GM21786 (cell line): ENCODE data around the gene DACT2.

Experiments
- ATAC-seq: cut with Tn5 transposase; IDR thresholded peaks from one replicate; pipeline ENCODE4 v1.9.1; 2021; ENCODE audit not compliant: unreplicated experiment

Gene DACT2

GRCh38 chr6:168353041-168353440 lies 33.5 kb upstream of the DACT2 start:
- ATAC-seq: no peak

DNA sequence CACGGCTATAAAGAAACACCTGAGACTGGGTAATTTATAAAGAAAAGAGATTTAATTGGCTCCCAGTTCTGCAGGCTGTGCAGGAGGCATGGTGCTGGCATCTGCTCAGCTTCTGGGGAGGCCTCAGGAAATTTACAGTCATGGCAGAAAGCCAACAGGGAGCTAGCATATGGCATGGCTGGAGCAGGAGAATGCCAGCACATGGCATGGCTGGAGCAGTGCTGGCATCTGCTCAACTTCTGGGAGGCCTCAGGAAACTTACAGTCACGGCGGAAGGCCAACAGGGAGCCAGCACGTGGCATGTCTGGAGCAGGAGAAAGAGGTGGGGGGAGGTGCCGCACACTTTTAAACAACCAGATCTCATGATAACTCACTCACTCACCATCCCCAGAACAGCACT lies 32.5 kb upstream of the DACT2 start:
- no peak for ATAC-seq

DNA sequence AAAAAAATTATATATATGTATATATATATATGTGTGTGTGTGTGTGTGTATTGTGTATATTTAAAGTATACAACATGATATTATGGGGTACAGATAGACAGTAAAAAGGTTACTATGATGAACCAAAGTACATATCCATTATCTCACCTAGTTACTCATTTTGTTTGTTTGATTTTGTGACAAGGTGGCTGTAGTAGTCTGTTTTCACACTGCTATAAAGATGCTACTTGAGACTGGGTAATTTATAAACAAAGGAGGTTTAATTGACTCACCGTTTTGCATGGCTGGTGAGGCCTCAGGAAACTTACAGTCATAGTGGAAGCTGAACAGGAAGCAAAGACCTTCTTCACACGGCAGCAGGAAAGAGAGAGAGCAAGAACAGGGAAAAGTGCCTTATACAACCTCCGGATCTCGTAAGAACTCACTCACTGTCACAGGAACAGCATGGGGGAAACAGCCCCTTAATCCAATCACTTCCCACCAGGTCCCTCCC lies 30.2 kb upstream of the DACT2 start:
- ATAC-seq: no peak

DNA sequence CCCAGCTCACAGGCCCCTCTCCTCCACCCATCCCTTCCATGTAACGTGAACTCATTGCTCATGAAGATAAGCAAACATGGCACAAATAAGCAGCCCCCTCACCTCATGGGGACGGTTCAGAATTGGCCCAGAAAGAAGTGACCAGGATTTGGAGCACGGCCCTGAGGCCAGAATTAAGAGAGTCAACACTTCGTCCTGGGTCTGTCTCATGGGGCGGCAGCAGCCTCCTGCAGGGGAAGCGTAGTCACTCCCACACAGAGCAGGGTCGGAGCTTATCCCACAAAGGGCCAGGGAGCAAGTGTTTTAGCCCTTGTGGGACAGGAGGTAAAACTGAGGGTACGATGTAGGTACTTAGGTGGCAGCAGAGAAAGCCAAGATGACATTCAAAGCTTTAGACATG lies 28.6 kb upstream of the DACT2 start:
- ATAC-seq: no peak

- ATAC-seq: no peak
These were observed 28.0 kb upstream of the DACT2 start for GRCh38 chr6:168347615-168348014.

- ATAC-seq: no peak
These were observed 27.5 kb upstream of the DACT2 start for GRCh38 chr6:168347053-168347452.

DNA sequence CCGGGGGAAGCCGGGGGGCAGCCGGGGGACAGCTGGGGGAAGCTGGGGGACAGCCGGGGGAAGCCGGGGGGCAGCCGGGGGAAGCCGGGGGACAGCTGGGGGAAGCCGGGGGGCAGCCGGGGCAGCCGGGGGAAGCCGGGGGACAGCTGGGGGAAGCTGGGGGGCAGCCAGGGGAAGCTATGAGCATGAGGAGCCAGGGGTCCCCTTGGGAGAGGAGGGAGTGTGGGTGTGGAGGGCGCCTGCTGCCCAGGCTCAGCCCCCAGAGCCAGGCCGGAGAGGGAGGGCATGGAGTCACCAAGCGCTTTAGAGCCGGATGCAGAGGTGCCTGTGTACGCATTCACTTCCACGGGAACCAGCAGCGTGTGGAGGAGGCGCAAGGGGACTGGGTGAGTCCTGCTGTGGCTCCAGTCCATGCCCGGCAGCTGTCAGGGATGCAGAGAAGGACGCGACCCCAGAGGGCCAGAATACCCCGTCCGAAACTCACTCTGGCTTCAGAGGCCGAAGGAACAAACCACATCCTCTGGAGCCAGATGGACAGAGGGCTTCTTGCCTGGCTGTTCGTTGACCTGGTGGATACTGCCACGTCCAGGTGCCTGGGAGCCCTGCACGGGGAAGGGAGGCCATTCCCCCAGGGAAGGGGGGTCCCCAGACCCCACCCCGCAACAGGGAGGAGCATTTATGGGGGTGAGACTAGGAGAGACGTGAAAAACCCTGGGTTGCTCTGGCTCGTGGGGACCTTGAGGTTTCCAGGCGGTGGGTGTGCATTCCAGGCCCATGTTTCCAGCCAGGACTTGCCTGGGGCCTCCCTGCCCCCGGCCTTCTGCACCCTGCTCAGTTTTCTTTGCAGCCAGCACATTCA lies 26.5 kb upstream of the DACT2 start:
- ATAC-seq: no peak

GRCh38 chr6:168345266-168345665 lies 25.7 kb upstream of the DACT2 start:
- no peak for ATAC-seq

GRCh38 chr6:168344338-168344737 lies 24.8 kb upstream of the DACT2 start:
- no peak for ATAC-seq

GRCh38 chr6:168343239-168344150 lies 23.9 kb upstream of the DACT2 start:
- no peak for ATAC-seq

DNA sequence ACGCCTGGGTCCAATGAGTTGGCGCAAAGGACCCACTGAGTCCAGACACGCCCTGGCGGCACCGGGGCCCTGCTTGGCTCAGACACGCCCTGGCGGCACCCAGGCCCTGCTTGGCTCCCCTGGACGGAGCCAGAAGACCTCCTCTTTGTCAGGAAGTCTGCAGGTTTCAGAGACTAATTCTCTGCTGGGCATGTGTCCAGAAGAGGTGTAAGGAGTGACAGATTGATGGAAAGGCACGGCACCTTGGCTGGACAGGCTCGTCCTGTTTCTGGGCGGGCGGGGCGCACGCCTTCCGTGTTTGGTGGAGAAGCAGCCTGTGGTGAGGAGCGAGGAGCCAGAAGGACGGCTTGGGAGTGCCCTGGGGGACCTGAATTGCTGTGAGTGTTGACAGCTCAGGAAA lies 23.1 kb upstream of the DACT2 start:
- no peak for ATAC-seq

DNA sequence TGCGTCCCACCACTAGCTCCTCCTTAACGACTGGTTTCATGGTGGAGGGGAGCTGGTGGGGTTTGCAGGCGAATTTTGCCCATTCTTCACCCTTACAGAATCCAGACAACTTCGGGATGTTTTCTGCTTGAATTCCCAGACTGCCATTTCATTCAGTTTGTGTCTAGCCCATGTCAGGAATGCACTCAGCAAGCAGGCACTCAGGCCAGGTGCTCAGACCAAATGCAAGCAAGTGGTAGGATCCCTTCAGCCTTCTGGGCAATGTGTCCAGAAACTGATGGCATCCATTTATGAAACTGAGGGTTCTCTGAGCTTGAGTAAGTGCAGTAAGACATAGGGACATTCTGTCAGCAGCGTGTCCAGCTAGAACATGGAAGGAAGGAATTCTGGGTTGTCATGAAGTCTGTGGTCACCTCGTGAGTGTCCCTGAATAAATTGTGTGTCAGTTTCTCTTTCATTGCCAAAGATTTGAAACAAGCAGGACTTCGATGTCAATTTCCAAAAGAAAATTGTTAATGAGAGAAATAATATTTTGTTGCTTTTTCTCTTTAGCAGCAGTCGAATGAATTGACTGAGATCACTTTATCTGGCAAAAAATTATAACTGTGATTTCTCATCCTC lies 21.8 kb upstream of the DACT2 start:
- no peak for ATAC-seq

DNA sequence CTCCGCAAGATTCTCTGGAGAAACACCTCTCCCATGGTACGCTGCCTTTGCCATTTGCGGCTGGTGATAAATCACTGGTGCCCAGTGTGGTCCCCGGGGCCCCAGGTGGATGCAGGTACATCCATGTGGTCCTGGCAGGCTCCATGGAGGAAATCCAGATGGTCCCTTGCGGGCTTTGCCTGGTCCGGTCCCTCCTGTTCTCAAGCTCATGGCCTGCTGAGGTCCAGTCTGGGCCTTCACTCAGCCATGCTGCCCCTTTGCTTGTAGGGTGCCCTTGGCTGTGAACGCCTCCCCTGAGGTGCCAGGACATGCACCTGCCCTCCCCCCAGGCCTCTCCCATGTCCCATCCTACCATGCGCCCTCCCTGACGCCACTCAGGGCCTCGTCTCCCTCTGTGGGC lies 21.2 kb upstream of the DACT2 start:
- ATAC-seq: no peak

- no peak for ATAC-seq
These were observed 19.2 kb upstream of the DACT2 start for GRCh38 chr6:168338777-168339176.

DNA sequence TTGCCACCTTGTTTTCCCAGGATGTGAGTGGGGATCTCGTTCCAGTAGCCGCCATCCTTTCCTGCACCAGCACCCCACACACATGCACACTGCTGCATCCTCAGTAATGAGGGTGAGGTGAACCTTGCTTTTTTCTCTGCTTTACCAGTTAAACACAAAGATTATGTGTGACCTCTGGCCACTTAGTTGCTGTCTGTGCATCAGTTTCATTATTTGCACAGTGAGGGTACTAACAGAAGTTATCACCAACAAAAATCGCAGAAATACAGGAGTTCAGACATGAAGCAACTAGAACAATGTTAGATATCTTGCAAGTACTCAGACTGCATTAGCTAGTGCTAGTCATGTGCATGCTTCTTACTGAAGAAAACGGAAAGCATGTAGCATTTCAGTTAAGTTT lies 17.4 kb upstream of the DACT2 start:
- ATAC-seq: no peak

GRCh38 chr6:168333989-168334388 lies 14.4 kb upstream of the DACT2 start:
- ATAC-seq: no peak

DNA sequence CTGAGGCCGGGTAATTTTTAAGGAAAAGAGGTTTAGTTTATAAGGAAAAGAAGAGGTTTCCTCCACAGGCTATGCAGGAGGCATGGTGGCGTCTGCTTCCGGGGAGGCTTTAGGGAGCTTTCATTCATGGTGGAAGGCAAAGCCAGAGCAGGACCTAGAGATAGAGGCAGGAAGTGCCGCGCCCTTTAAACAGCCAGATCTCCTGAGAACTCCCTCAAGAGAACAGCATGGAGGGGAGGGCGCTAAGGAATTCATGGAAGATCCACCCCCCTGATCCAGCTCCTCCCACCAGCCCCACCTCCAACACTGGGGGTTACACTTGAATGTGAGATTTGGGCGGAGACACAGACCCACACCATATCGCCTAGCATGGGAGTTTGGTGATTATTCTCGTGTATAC lies 13.9 kb upstream of the DACT2 start:
- ATAC-seq: no peak

DNA sequence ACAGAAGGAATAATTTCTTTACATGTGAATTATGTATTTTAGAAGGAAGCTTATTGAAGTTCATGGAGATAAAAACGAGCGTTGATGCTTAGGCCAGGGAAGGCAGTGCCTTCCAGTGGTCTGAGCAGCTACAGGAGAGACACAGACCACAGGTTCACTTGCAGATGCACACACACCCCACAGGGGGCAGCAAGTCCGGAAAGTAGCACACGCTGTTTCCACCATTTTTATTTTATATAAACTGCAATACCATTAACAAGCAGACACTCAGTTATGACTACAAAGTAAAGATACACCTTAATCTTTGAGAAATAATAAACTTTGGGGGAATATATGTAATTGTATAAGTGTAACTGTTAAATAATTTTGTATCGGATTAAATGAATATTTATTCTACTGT lies 13.5 kb upstream of the DACT2 start:
- no peak for ATAC-seq

GRCh38 chr6:168332020-168332419 lies 12.4 kb upstream of the DACT2 start:
- ATAC-seq: no peak

GRCh38 chr6:168331058-168331457 lies 11.5 kb upstream of the DACT2 start:
- ATAC-seq: no peak

- ATAC-seq: no peak
These were observed 10.8 kb upstream of the DACT2 start for GRCh38 chr6:168330403-168330802.
